ENCODE results near the gene HDAC9. TPM values are rescaled to one million over a fixed set of nuclear protein-coding genes. Genes with fewer than 3 reads are reported as not detected.

The HDAC9 gene
- total RNA-seq, 1 experiment from 2014 or later = 2.1 TPM

- H3K36me3 ChIP-seq (replicated peaks; ENCODE audit: control insufficient read depth, insufficient read depth, low read length) = no peaks in the 10 kb centered on the region
- no peaks in the 10 kb centered on the region for H3K27me3 ChIP-seq (ENCODE audit: control insufficient read depth, insufficient read depth, low read length)
- H3K4me3 ChIP-seq (ENCODE audit: insufficient read depth, low read depth, low read length) = no peak overlapping the region
- no peak for DNase-seq
Measured at GRCh38 chr7:18684916-18685315, 189.4 kb downstream of the HDAC9 start.

- no peak for DNase-seq
- no peaks in the 10 kb centered on the region for H3K36me3 ChIP-seq (replicated peaks; ENCODE audit: control insufficient read depth, insufficient read depth, low read length)
- no peaks in the 10 kb centered on the region for H3K27me3 ChIP-seq (ENCODE audit: control insufficient read depth, insufficient read depth, low read length)
- H3K4me3 ChIP-seq (ENCODE audit: insufficient read depth, low read depth, low read length) = no peak overlapping the region
Measured at GRCh38 chr7:18685971-18686370, 190.4 kb downstream of the HDAC9 start.

- H3K27me3 ChIP-seq (ENCODE audit: control insufficient read depth, insufficient read depth, low read length) = no peaks in the 10 kb centered on the region
- DNase-seq = no peak
- no peak overlapping the region for H3K4me3 ChIP-seq (ENCODE audit: insufficient read depth, low read depth, low read length)
- no peaks in the 10 kb centered on the region for H3K36me3 ChIP-seq (replicated peaks; ENCODE audit: control insufficient read depth, insufficient read depth, low read length)
Measured at GRCh38 chr7:18689551-18689950, 194.0 kb downstream of the HDAC9 start.

- no peaks in the 10 kb centered on the region for H3K36me3 ChIP-seq (replicated peaks; ENCODE audit: control insufficient read depth, insufficient read depth, low read length)
- H3K27me3 ChIP-seq (ENCODE audit: control insufficient read depth, insufficient read depth, low read length) = no peaks in the 10 kb centered on the region
- DNase-seq = peak; percentile 0
- H3K4me3 ChIP-seq (ENCODE audit: insufficient read depth, low read depth, low read length) = no peak overlapping the region
Measured at GRCh38 chr7:18693406-18693805, 197.9 kb downstream of the HDAC9 start.

- Histone ChIP-seq H3K36me3 (replicated peaks; ENCODE audit: control insufficient read depth, insufficient read depth, low read length) (no peaks in the 10 kb centered on the region), H3K27me3 (ENCODE audit: control insufficient read depth, insufficient read depth, low read length) (no peaks in the 10 kb centered on the region), H3K4me3 (ENCODE audit: insufficient read depth, low read depth, low read length) (no peak overlapping the region)
- no peak for DNase-seq
Measured at GRCh38 chr7:18693816-18694215, 198.3 kb downstream of the HDAC9 start.

- H3K4me3 ChIP-seq (ENCODE audit: insufficient read depth, low read depth, low read length) = no peak overlapping the region
- DNase-seq = no peak
Measured at GRCh38 chr7:18694484-18694883, 198.9 kb downstream of the HDAC9 start.

GRCh38 chr7:18694911-18695310, 199.4 kb downstream of the HDAC9 start:
- no peaks in the 10 kb centered on the region for H3K36me3 ChIP-seq (replicated peaks; ENCODE audit: control insufficient read depth, insufficient read depth, low read length)
- H3K4me3 ChIP-seq (ENCODE audit: insufficient read depth, low read depth, low read length) = no peak overlapping the region
- no peaks in the 10 kb centered on the region for H3K27me3 ChIP-seq (ENCODE audit: control insufficient read depth, insufficient read depth, low read length)
- no peak for DNase-seq

More at GRCh38 chr7:18694484-18694883, 198.9 kb downstream of the HDAC9 start:
- H3K36me3 ChIP-seq (replicated peaks; ENCODE audit: control insufficient read depth, insufficient read depth, low read length) = no peaks in the 10 kb centered on the region
- H3K27me3 ChIP-seq (ENCODE audit: control insufficient read depth, insufficient read depth, low read length) = no peaks in the 10 kb centered on the region

- Histone ChIP-seq H3K36me3 (replicated peaks; ENCODE audit: control insufficient read depth, insufficient read depth, low read length) (no peaks in the 10 kb centered on the region), H3K4me3 (ENCODE audit: insufficient read depth, low read depth, low read length) (no peak overlapping the region), H3K27me3 (ENCODE audit: control insufficient read depth, insufficient read depth, low read length) (no peaks in the 10 kb centered on the region)
- no peak for DNase-seq
Measured at GRCh38 chr7:18698258-18698734, 202.7 kb downstream of the HDAC9 start.

GRCh38 chr7:18700147-18700546, 204.6 kb downstream of the HDAC9 start:
- no peaks in the 10 kb centered on the region for H3K27me3 ChIP-seq (ENCODE audit: control insufficient read depth, insufficient read depth, low read length)
- H3K4me3 ChIP-seq (ENCODE audit: insufficient read depth, low read depth, low read length) = no peak overlapping the region
- H3K36me3 ChIP-seq (replicated peaks; ENCODE audit: control insufficient read depth, insufficient read depth, low read length) = no peaks in the 10 kb centered on the region
- DNase-seq = peak; percentile 1

- H3K36me3 ChIP-seq (replicated peaks; ENCODE audit: control insufficient read depth, insufficient read depth, low read length) = no peaks in the 10 kb centered on the region
- no peaks in the 10 kb centered on the region for H3K27me3 ChIP-seq (ENCODE audit: control insufficient read depth, insufficient read depth, low read length)
- H3K4me3 ChIP-seq (ENCODE audit: insufficient read depth, low read depth, low read length) = no peak overlapping the region
- DNase-seq = no peak
Measured at GRCh38 chr7:18702071-18702829, 206.7 kb downstream of the HDAC9 start.

GRCh38 chr7:18703685-18704084, 208.1 kb downstream of the HDAC9 start:
- DNase-seq = no peak
- Histone ChIP-seq H3K4me3 (ENCODE audit: insufficient read depth, low read depth, low read length) (no peak overlapping the region), H3K27me3 (ENCODE audit: control insufficient read depth, insufficient read depth, low read length) (no peaks in the 10 kb centered on the region)

GRCh38 chr7:18706670-18707069, 211.1 kb downstream of the HDAC9 start:
- H3K36me3 ChIP-seq (replicated peaks; ENCODE audit: control insufficient read depth, insufficient read depth, low read length) = no peaks in the 10 kb centered on the region
- H3K27me3 ChIP-seq (ENCODE audit: control insufficient read depth, insufficient read depth, low read length) = no peaks in the 10 kb centered on the region

More at GRCh38 chr7:18703685-18704084, 208.1 kb downstream of the HDAC9 start:
- no peaks in the 10 kb centered on the region for H3K36me3 ChIP-seq (replicated peaks; ENCODE audit: control insufficient read depth, insufficient read depth, low read length)

GRCh38 chr7:18708204-18708603, 212.7 kb downstream of the HDAC9 start:
- Histone ChIP-seq H3K4me3 (ENCODE audit: insufficient read depth, low read depth, low read length) (no peak overlapping the region), H3K27me3 (ENCODE audit: control insufficient read depth, insufficient read depth, low read length) (no peaks in the 10 kb centered on the region), H3K36me3 (replicated peaks; ENCODE audit: control insufficient read depth, insufficient read depth, low read length) (no peaks in the 10 kb centered on the region)
- DNase-seq = no peak

More at GRCh38 chr7:18706670-18707069, 211.1 kb downstream of the HDAC9 start:
- DNase-seq = no peak
- H3K4me3 ChIP-seq (ENCODE audit: insufficient read depth, low read depth, low read length) = no peak overlapping the region

GRCh38 chr7:18715988-18716387, 220.4 kb downstream of the HDAC9 start:
- DNase-seq = no peak
- Histone ChIP-seq H3K4me3 (ENCODE audit: insufficient read depth, low read depth, low read length) (no peak overlapping the region), H3K36me3 (replicated peaks; ENCODE audit: control insufficient read depth, insufficient read depth, low read length) (no peaks in the 10 kb centered on the region), H3K27me3 (ENCODE audit: control insufficient read depth, insufficient read depth, low read length) (no peaks in the 10 kb centered on the region)

- DNase-seq = no peak
- no peak overlapping the region for H3K4me3 ChIP-seq (ENCODE audit: insufficient read depth, low read depth, low read length)
- H3K27me3 ChIP-seq (ENCODE audit: control insufficient read depth, insufficient read depth, low read length) = no peaks in the 10 kb centered on the region
- no peaks in the 10 kb centered on the region for H3K36me3 ChIP-seq (replicated peaks; ENCODE audit: control insufficient read depth, insufficient read depth, low read length)
Measured at GRCh38 chr7:18721429-18721828, 225.9 kb downstream of the HDAC9 start.
